NCI-H1417 treated with DMSO at 0.1 percent for 48 hours (cell line): ENCODE measurements around the gene ZRANB1.

Source experiments
- DNase-seq: peaks from one replicate; lab custom pipeline; 2025; lab: John Stamatoyannopoulos, UW

Gene ZRANB1

DNA sequence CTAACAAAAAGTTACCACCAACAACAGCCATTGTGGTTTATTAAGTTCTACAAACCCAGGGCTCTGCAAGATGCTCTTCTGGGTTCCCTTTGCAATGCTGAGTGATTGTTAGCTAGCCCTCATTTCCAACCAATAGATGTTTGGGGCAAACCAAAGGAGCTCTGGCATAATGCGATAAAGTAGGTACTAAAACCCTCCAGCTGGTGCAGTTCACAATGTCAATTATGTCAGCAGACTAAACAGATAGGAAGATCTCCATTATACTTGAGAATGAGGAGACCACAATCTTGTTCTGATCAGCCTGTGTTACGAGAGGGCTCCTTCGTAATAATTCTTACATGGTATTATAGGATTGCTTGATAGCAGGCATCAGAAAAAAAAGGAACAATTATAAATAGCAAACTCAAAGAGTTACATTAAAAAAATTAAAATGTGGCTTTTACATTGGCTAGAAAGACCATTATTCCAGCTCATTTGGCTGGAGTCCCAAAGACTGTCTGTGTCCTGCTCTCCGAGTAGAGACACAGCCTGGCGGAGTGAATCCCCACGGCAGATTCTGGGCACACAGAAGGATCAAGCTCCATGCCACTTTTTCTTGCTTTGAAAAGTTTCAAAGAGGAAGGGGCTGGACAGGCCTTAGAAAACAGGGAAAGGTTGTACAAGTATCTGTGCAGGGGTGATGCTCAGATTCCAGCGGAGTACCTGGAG lies 93.8 kb downstream of the ZRANB1 start:
- no peak for DNase-seq

DNA sequence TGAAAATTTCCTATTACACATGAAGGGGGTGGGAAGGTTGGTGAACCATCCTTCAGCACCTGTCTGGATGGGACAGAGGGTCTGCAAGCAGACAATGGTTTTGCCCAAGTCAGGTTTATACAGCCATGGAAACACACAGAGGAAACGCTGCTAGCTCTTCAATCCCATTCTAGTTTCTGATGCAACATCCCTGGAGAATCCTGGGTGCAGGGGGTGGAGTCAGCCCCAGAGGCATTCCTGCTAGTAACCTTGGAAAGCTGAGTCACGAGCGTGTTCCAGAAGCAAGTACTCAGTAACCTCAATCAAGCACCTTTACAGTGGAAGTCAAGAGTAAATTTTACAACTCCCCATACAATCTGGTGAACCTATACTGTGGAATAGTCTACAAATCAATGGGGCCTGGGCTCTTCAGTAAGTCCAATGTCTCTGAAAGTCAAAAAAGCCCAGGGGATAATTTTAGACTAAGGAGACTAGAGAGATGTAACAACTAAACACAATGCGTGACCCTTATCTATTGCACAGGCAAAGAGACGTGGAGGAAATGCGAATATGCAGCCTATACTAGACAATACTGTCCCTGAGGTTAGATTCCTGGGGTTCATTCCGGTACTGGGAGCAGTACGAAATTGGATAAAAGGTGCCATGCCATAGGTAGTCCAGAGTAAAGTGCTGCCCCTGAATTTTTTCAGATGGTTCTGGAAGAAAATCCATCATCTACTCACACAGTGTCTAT lies 95.4 kb downstream of the ZRANB1 start:
- DNase-seq: no peak
